Astrocyte of the cerebellum (primary cell): ENCODE data around the gene ZNF611.
"Not testable (repeated sequence)": the region's sequence is repeated elsewhere in the genome, so short reads cannot be mapped to it uniquely, and the experiment has no call there.

Source experiments
- DNase-seq: peaks from one replicate; pipeline ENCODE4 v3.0.0-alpha.2; 2011; ENCODE audit warnings: low read depth
- H3K4me3 ChIP-seq: 2 replicates; pipeline ENCODE4 v1.5.1; 2011; ENCODE audit warnings: mild to moderate bottlenecking, low read depth, low read length, moderate library complexity
- in situ Hi-C: cut with HindIII; loops from 2 replicates; pipeline ENCODE4 v1.10.0; 2017; ENCODE audit warnings: low sequenced_read_pairs
- TF ChIP-seq, protein P1 (sequence below): IDR thresholded peaks from 2 replicates; pipeline ENCODE4 v1.5.1; 2012; ENCODE audit warnings: low read length, low read depth, moderate library complexity, mild to moderate bottlenecking; ENCODE audit errors: missing control alignments

The ZNF611 gene

GRCh38 chr19:52724701-52725514 lies 9.9 kb downstream of the ZNF611 start:
- no peak overlapping the region for H3K4me3 ChIP-seq
- TF ChIP-seq, protein P1, sequence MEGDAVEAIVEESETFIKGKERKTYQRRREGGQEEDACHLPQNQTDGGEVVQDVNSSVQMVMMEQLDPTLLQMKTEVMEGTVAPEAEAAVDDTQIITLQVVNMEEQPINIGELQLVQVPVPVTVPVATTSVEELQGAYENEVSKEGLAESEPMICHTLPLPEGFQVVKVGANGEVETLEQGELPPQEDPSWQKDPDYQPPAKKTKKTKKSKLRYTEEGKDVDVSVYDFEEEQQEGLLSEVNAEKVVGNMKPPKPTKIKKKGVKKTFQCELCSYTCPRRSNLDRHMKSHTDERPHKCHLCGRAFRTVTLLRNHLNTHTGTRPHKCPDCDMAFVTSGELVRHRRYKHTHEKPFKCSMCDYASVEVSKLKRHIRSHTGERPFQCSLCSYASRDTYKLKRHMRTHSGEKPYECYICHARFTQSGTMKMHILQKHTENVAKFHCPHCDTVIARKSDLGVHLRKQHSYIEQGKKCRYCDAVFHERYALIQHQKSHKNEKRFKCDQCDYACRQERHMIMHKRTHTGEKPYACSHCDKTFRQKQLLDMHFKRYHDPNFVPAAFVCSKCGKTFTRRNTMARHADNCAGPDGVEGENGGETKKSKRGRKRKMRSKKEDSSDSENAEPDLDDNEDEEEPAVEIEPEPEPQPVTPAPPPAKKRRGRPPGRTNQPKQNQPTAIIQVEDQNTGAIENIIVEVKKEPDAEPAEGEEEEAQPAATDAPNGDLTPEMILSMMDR, result no peak
- no peak for DNase-seq
- in situ Hi-C loops, result no loop called here

GRCh38 chr19:52723907-52724598 lies 10.8 kb downstream of the ZNF611 start:
- H3K4me3 ChIP-seq, in situ Hi-C loops: not testable (repeated sequence)

GRCh38 chr19:52722062-52723003 lies 12.5 kb downstream of the ZNF611 start:
- peak; percentile 8 for DNase-seq
- in situ Hi-C loops, result no loop called here
- no peak overlapping the region for H3K4me3 ChIP-seq
- TF ChIP-seq, protein P1, result no peak

More at GRCh38 chr19:52723907-52724598, 10.8 kb downstream of the ZNF611 start:
- not testable (repeated sequence) for DNase-seq

DNA sequence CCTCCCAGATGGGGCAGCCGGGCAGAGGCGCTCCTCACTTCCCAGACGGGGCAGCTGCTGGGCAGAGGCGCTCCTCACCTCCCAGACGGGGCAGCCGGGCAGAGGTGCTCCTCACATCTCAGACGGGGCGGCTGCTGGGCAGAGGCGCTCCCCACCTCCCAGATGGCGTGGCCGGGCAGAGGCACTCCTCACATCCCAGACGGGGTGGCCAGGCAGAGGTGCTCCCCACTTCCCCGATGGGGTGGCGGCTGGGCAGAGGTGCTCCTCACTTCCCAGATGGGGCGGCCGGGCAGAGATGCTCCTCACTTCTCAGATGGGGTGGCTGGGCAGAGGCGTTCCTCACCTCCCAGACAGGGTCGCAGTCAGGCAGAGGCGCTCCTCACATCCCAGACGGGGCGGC lies 14.3 kb downstream of the ZNF611 start:
- DNase-seq, in situ Hi-C loops, H3K4me3 ChIP-seq: not testable (repeated sequence)

DNA sequence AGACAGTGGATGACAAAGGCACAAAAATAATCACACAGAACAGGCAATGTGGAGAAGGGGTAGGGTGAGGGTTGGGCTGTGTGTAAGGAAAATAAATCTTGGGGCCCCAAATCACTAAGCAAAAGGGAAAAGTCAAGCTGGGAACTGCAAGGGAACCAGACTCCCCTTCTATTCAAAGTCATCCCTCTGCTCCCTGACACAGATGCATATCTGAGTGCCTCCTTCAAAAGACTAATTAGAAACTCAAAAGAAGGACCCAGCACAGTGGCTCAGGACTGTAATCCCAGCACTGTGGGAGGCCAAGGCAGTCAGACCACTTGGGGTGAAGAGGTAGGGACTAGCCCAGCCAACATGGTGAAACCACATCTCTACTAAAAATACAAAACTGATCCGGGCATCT lies 18.3 kb downstream of the ZNF611 start:
- DNase-seq, result no peak
- in situ Hi-C loops, result no loop called here
- no peak overlapping the region for H3K4me3 ChIP-seq
- TF ChIP-seq, protein P1, result no peak

- H3K4me3 ChIP-seq, DNase-seq, in situ Hi-C loops: not testable (repeated sequence)
Observed at GRCh38 chr19:52715902-52716301, 18.9 kb downstream of the ZNF611 start.

DNA sequence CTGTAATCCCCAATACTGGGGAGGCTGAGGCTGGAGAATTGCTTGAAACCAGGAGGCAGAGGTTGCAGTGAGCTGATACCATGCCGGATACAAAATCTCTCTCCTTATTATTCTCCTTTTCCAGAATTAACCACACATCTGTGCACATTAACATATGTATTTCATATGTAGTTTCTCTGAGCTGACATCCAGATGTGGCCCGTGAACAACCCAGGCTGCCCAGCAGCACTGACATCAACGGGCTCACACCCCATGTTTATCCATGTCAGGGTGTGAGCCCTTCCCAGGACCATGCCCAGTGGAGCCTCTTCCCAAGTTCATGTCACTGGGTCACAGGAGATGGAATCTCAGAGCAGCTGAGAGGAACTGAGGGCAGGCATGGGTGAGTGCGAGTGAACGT lies 19.5 kb downstream of the ZNF611 start:
- H3K4me3 ChIP-seq, DNase-seq, in situ Hi-C loops: not testable (repeated sequence)

- in situ Hi-C loops, H3K4me3 ChIP-seq, DNase-seq: not testable (repeated sequence)
Observed at GRCh38 chr19:52713051-52713450, 21.8 kb downstream of the ZNF611 start.

GRCh38 chr19:52711661-52712060 lies 23.2 kb downstream of the ZNF611 start:
- in situ Hi-C loops, H3K4me3 ChIP-seq, DNase-seq: not testable (repeated sequence)
